AG04449 (cell line): ENCODE data around the gene THOC2.
"Not testable (repeated sequence)": the region's sequence is repeated elsewhere in the genome, so short reads cannot be mapped to it uniquely, and the experiment has no call there.

ENCODE experiments used
- CTCF ChIA-PET: fragments of 350-600 bp; formaldehyde crosslinking; extraction: SDS; loops from one replicate; lab custom pipeline; 2021; ENCODE audit warnings: antibody characterized with exemption; lab: Yijun Ruan, JAX
- POLR2A ChIA-PET: fragments of 400-600, 350-600 bp; formaldehyde crosslinking; extraction: SDS; loops from one replicate; lab custom pipeline; 2020; ENCODE audit warnings: antibody characterized with exemption, inconsistent platforms; lab: Yijun Ruan, JAX
- DNase-seq: peaks from one replicate; pipeline ENCODE4 v3.0.0-alpha.2; 2010; ENCODE audit warnings: low read depth, low spot score
- H3K4me3 ChIP-seq: 2 replicates; pipeline ENCODE4 v1.5.1; 2011; ENCODE audit warnings: low read depth, mild to moderate bottlenecking, control low read depth, low read length
- TF ChIP-seq, protein P1 (sequence below): IDR thresholded peaks from one replicate; pipeline ENCODE4 v1.5.1; 2011; ENCODE audit warnings: mild to moderate bottlenecking, moderate library complexity, low read length, control low read depth, inconsistent platforms; ENCODE audit not compliant: insufficient read depth; ENCODE audit errors: missing control alignments

Gene THOC2

DNA sequence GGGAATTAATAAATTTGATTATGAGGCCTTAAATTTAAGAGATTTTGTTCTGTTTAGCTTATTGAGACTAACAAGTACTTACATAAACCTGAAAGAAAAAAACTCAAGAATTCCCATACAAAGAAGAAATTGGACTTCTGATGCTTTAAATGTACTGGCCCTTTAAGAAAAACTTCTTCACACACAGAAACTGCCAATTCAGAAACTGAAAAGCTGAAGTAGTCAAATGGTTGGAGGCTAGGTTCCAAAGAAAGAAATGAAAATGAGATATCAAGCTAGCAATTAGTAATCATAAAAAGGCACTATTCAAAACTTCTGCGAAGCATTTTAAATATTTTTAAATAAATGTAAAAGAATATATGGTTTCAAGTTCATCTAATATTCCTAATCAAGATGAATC lies 151.3 kb downstream of the THOC2 start:
- no peak overlapping the region for H3K4me3 ChIP-seq
- TF ChIP-seq, protein P1, sequence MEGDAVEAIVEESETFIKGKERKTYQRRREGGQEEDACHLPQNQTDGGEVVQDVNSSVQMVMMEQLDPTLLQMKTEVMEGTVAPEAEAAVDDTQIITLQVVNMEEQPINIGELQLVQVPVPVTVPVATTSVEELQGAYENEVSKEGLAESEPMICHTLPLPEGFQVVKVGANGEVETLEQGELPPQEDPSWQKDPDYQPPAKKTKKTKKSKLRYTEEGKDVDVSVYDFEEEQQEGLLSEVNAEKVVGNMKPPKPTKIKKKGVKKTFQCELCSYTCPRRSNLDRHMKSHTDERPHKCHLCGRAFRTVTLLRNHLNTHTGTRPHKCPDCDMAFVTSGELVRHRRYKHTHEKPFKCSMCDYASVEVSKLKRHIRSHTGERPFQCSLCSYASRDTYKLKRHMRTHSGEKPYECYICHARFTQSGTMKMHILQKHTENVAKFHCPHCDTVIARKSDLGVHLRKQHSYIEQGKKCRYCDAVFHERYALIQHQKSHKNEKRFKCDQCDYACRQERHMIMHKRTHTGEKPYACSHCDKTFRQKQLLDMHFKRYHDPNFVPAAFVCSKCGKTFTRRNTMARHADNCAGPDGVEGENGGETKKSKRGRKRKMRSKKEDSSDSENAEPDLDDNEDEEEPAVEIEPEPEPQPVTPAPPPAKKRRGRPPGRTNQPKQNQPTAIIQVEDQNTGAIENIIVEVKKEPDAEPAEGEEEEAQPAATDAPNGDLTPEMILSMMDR = no peak
- ChIA-PET POLR2A (no interaction called here), CTCF (no interaction called here)
- DNase-seq = no peak

DNA sequence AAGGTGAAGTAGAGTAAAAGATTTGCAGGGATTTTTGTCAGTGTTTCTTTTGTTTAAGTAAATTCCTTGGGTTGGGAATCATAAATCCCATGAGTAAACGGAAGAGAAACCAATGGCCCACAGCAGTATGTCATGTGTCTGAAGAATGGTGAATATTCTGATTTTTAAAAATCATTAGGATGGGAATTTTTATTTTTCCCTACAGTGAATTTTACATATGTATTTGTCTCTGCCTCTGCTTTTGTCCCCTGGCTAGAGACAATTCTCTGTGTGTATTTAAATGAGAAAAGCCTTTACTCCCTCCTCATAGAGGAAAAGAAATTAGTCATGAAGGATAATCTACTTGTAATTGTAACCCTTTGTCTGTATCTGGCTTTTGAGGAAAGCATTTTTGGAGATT lies 152.1 kb downstream of the THOC2 start:
- no peak overlapping the region for H3K4me3 ChIP-seq
- ChIA-PET CTCF (no interaction called here), POLR2A (no interaction called here)
- TF ChIP-seq, protein P1 = no peak
- no peak for DNase-seq

DNA sequence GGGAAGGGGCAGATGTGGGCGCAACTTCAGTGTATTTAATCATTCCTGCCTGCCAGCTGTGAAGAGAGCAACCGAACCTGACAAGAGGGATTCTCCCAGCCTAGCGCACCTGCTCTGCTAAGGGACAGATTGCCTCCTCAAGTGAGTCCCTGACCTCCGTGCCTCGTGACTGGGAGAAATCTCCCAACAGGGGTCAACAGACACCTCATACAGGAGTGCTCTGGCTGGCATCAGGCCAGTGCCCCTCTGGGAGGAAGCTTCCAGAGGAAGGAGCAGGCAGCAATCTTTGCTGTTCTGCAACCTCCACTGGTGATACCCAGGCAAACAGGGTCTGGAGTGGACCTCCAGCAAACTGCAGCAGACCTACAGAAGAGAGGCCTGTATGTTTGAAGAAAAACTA lies 158.8 kb downstream of the THOC2 start:
- CTCF ChIA-PET, H3K4me3 ChIP-seq, DNase-seq, POLR2A ChIA-PET: not testable (repeated sequence)

DNA sequence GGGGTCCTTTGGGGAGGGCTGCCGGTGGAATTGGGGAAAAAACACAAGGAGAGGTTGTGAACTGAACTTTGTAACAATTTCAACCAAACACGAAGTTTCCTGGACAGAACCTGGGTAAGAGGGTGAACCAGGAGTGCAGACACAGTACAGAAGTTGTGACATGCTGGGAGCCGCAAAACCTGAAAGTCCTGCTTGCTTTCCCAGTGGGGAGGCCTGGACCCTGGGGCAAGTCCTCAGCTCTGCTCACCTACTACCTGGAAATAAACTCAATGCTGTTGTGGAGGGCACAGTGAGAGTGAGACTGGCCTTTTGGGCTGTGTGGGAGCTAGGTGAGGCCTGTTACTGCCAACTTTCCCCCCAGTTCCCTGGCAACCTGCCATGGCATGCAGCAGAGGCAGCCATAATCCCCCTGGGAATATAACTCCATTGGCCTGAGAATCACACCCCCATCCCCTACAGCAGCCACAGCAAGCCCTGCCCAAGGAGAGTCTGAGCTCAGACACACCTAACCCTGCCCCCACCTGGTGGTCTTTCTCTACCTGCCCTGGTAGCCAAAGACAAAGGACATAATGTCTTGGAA lies 162.8 kb downstream of the THOC2 start:
- ChIA-PET CTCF (no interaction called here), POLR2A (no interaction called here)
- TF ChIP-seq, protein P1 = no peak

DNA sequence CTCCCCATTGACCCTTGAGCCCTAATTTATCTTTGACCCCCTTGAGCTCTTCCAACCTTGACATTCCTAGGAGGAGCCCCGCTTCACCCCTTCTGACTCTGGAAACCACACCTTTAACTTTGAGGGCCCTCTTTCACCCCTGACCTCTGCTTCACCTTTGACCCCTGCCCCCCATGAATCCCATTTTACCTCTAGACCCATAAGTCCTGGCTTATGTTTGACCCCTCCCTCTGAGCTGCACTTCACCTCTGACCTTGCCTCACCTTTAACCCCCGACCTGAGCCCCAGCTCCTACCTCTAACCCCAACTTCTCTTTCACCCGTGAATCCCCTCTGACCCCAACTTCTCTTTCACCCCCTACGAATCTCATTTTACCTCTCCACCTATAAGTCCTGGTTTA lies 169.7 kb downstream of the THOC2 start:
- ChIA-PET POLR2A (no interaction called here), CTCF (no interaction called here)
- H3K4me3 ChIP-seq = no peak overlapping the region
- DNase-seq = no peak
- TF ChIP-seq, protein P1 = no peak

More for the DNA sequence above, 162.8 kb downstream of the THOC2 start:
- no peak for DNase-seq
- no peak overlapping the region for H3K4me3 ChIP-seq

DNA sequence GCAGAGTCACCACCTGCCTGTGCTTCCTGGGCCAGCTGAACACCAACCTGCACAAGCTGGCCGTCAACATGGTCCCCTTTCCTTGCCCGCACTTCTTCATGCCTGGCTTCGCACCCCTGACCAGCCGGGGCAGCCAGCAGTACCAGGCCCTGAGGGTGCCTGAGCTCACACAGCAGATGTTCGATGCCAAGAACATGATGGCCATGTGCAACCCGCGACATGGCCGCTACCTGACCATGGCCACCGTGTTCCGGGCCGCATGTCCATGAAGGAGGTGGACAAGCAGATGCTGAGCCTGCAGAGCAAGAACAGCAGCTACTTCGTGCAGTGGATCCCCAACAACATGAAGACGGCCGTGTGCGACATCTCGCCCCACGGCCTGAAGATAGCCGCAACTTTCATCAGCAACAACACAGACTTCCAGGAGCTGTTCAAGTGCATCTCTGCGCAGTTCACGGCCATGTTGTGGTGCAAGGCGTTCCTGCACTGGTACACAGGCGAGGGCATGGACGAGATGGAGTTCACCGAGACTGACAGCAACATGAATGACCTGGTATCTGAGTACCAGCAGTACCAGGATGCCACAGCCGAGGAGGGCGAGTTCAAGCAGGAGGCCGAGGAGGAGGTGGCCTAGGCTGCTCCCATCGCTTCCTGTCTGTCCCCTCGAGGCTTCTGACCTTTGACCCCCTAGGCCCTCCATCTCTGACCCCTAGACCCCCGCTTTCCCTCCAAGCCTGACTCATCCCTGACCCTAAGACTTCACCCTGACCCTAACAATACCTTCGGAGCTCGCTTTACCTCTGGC lies 170.3 kb downstream of the THOC2 start:
- TF ChIP-seq, protein P1 = no peak
- CTCF ChIA-PET = no interaction called here
- no peak for DNase-seq
- H3K4me3 ChIP-seq = no peak overlapping the region
- POLR2A ChIA-PET = no interaction called here
